ENCODE measurements around the gene IFFO2.

GRCh38 chr1:18858070-18858688 lies 98.3 kb downstream of the IFFO2 start:
- TF ChIP-seq EZH2 (IDR thresholded peaks at IDR 0.05; ENCODE audit: borderline replicate concordance, insufficient read depth, low read depth, low read length, poor library complexity, severe bottlenecking) = no peak
- TF ChIP-seq, protein P1, sequence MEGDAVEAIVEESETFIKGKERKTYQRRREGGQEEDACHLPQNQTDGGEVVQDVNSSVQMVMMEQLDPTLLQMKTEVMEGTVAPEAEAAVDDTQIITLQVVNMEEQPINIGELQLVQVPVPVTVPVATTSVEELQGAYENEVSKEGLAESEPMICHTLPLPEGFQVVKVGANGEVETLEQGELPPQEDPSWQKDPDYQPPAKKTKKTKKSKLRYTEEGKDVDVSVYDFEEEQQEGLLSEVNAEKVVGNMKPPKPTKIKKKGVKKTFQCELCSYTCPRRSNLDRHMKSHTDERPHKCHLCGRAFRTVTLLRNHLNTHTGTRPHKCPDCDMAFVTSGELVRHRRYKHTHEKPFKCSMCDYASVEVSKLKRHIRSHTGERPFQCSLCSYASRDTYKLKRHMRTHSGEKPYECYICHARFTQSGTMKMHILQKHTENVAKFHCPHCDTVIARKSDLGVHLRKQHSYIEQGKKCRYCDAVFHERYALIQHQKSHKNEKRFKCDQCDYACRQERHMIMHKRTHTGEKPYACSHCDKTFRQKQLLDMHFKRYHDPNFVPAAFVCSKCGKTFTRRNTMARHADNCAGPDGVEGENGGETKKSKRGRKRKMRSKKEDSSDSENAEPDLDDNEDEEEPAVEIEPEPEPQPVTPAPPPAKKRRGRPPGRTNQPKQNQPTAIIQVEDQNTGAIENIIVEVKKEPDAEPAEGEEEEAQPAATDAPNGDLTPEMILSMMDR (IDR thresholded peaks at IDR 0.05) = no peak
